Hematopoietic multipotent progenitor cell treated with erythropoietin and hydrocortisone succinate and interleukin-3 and kit ligand, for 15 days (in vitro differentiated cells): ENCODE measurements around the gene SOX15.
"Not testable (repeated sequence)": the region's sequence is repeated elsewhere in the genome, so short reads cannot be mapped to it uniquely, and the experiment has no call there.

ENCODE experiments used
- DNase-seq: peaks from one replicate; pipeline ENCODE4 v3.0.0-alpha.2; 2015; ENCODE audit warnings: low spot score

Gene SOX15

GRCh38 chr17:7589891-7590691 lies at the start of gene SOX15:
Gene SOX15 (minus strand): TSS chr17:7590094. CDS start chr17:7589676, 418 bp downstream.
- DNase-seq, result no peak

- no peak for DNase-seq
Measured at GRCh38 chr17:7636163-7636562, 46.3 kb upstream of the SOX15 start.

- DNase-seq, result peak; percentile 49
Measured at GRCh38 chr17:7634384-7634783, 44.5 kb upstream of the SOX15 start.

- no peak for DNase-seq
Measured at GRCh38 chr17:7633093-7633492, 43.2 kb upstream of the SOX15 start.

- DNase-seq, result peak; percentile 83
Measured at GRCh38 chr17:7632492-7632894, 42.6 kb upstream of the SOX15 start.

GRCh38 chr17:7631398-7632380 lies 41.8 kb upstream of the SOX15 start:
- DNase-seq, result no peak

GRCh38 chr17:7629939-7630571 lies 40.2 kb upstream of the SOX15 start, which contains the start of gene SHBG:
Gene SHBG (plus strand): TSS chr17:7630135. CDS start chr17:7630173, 38 bp downstream.
- DNase-seq, result no peak

- DNase-seq, result peak; percentile 86
Measured at GRCh38 chr17:7627250-7628121, 37.6 kb upstream of the SOX15 start, which contains the start of gene SAT2. Gene SAT2 (minus strand): TSS chr17:7627821. CDS start chr17:7627635, 186 bp downstream.

- DNase-seq, result no peak
Measured at GRCh38 chr17:7626956-7627249, 37.0 kb upstream of the SOX15 start.

GRCh38 chr17:7626307-7626706 lies 36.4 kb upstream of the SOX15 start:
- no peak for DNase-seq

- not testable (repeated sequence) for DNase-seq
Measured at GRCh38 chr17:7625749-7626148, 35.9 kb upstream of the SOX15 start.

GRCh38 chr17:7623661-7624060 lies 33.8 kb upstream of the SOX15 start:
- DNase-seq, result no peak

- DNase-seq, result no peak
Measured at GRCh38 chr17:7620835-7621234, 30.9 kb upstream of the SOX15 start.

- no peak for DNase-seq
Measured at GRCh38 chr17:7618608-7619007, 28.7 kb upstream of the SOX15 start.

- no peak for DNase-seq
Measured at GRCh38 chr17:7615265-7615747, 25.4 kb upstream of the SOX15 start.

- DNase-seq, result peak; percentile 100
Measured at GRCh38 chr17:7614425-7615264, 24.8 kb upstream of the SOX15 start, which contains the start of gene FXR2. Gene FXR2 (minus strand): TSS chr17:7614897. CDS start chr17:7614532, 365 bp downstream.

- peak; percentile 22 for DNase-seq
Measured at GRCh38 chr17:7613769-7614424, 24.0 kb upstream of the SOX15 start.

- DNase-seq, result no peak
Measured at GRCh38 chr17:7612294-7612640, 22.4 kb upstream of the SOX15 start.

- DNase-seq, result no peak
Measured at GRCh38 chr17:7611635-7612293, 21.9 kb upstream of the SOX15 start.
